Activated T-cell treated with anti-CD3 and anti-CD28 coated beads for 48 hours (primary cell): Measurements from ENCODE around the gene DENND1C.

ENCODE experiments used
- DNase-seq: peaks from one replicate; pipeline ENCODE4 v3.0.0-alpha.2; 2020; ENCODE audit warnings: low read depth

DENND1C gene

DNA sequence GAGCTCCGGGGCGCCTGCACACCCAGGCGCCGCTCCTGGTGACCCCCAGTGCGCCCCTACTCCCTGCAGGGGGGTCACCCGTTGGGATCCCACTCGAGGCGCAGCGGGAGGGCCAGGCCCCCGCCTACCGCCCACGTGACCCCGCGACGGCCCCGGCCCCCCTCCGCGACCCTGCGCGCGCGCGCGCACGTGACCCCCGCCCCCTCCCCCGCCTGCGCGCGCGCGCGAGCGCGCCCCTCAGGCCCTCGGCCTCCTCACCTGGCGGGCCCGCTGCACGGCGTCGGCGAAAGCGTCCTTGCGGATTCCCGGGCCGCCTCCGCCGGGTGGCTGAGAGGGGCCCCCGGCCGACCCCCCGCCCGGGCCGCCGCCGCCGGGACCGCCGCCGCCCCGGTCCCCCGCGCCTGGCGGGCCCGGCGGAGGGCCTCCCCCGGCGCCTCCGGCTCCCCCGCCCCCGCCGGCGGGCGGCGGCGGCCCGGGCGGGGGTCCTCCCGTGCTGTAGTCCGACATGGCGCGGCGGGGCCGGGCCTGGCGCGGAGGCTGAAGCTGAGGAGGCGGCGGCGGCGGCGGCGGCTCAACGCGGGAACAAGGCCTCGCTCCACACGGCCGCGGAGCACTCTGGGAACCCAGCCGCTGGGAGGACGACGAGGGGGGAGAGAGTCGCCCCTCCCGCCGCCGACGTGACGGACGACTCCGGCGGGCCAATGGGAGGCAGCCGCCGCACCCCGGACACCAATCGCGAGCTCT is 57.2 kb downstream of the DENND1C start, which contains the start of gene KHSRP:
Gene KHSRP (minus strand): TSS at position 617 of the 744 bp plus-strand sequence. CDS start 110 bp downstream, at position 507.
- DNase-seq, result peak; percentile 38

GRCh38 chr19:6423499-6424194 is 57.9 kb downstream of the DENND1C start:
- peak; percentile 34 for DNase-seq

- no peak for DNase-seq
Measured at GRCh38 chr19:6421075-6422014, 60.2 kb downstream of the DENND1C start.

DNA sequence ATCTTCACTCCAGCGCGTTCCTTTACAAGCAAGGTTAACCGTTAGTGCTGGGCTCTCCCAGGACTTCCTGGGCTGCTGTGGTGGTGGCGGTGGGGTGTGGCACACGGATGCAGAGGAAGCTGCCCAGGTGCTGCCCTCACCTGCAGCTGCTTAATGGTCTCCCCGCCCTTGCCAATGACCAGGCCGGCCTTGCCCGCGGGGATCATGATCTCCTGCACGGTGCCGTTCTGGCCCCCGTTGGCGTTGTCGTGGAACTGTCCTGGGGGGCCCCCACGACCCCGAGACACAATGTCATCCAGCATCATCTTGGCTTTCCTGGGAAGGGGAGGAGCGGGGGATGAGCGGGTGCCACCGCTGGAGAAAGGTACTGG is 63.0 kb downstream of the DENND1C start:
- DNase-seq, result no peak

- no peak for DNase-seq
Measured at GRCh38 chr19:6417713-6418561, 63.6 kb downstream of the DENND1C start.
